ENCODE data around the gene TRPV6.
A peak's percentile ranks its signal among the peaks of the same experiment; 100 is the strongest.

The TRPV6 gene

GRCh38 chr7:142882338-142882678, 3.2 kb downstream of the TRPV6 start:
- DNase-seq: no peak

DNA sequence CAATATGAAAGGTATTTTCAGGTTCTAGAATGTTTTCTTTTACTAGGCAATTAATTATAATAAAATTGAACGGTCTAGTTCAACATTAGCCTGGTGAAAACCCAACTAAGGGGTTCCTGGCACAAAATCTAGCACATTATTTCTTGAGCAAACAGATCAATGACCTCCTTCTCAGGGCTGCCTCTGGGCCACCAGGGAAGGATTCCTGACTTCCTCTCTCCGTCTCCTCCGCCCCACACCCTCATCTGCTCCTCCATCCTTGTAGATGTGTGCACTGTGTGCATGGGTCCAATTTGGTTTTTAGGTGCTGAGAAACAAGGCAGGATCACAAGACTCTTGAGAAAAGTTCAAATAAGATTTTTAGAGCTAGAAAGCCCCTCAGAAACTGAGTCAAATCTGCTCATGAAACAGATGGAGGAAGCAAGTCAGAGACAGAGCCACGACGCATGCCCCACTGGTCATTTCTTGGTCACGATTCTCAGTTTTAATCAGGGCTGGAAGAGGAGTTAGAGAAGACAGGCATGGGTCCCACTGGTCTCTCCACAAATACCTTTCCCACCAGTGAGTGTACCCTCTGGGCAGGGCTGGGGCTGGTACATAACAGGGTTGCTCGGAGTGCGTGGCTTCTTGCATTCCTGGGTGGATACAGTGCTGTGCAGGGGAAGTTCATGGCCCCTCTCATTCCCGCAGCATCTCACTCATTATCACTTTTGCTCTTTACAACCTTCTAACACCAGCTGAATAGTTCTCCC, 3.8 kb downstream of the TRPV6 start:
- no peak for DNase-seq

GRCh38 chr7:142880876-142881505, 4.6 kb downstream of the TRPV6 start:
- peak; percentile 22 for DNase-seq

DNA sequence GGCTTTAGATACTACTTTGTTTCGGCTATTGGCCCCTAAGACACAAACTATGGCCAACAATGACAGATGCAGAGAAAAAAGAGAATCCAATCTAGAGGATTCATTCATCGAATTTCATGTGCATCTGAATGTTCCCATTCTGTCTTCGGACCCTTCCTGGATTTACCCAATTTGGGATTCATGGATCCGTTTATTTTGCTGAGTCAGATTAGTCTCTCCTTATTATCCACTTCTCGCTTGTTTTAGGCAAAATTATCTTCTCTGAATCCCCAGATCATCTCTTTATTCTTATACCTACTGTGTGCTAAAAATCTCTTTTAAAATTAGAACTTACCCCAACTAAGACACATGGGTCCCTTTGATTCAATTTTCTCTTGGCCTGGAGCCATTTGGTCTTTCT, 6.5 kb downstream of the TRPV6 start:
- no peak for DNase-seq

- no peak for DNase-seq
Measured at GRCh38 chr7:142878315-142878714, 7.2 kb downstream of the TRPV6 start.

- DNase-seq: no peak
Measured at GRCh38 chr7:142876991-142877910, 8.3 kb downstream of the TRPV6 start.

- no peak for DNase-seq
Measured at GRCh38 chr7:142876236-142876960, 9.1 kb downstream of the TRPV6 start.

DNA sequence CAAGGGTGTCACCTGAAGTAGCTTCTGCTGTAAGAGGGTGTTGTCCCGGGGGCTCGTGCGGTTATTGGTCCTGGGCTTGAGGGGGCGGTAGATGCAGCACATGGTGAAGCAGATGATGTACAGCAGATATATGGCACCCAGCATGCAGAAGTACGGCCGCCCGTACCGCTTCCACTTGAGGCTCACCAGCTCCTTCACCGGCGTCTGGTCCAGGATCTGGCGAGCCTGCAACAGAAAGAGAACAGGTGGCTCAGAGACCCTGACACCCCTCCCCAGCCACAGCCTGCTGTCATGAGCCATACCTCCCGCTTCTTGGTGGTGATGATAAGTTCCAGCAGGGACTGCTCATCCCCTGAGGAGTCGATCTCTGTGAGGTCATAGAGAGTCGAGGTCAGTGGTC, 10.1 kb downstream of the TRPV6 start:
- no peak for DNase-seq

GRCh38 chr7:142874837-142875236, 10.7 kb downstream of the TRPV6 start:
- DNase-seq: no peak

- no peak for DNase-seq
Measured at GRCh38 chr7:142874409-142874808, 11.1 kb downstream of the TRPV6 start.

DNA sequence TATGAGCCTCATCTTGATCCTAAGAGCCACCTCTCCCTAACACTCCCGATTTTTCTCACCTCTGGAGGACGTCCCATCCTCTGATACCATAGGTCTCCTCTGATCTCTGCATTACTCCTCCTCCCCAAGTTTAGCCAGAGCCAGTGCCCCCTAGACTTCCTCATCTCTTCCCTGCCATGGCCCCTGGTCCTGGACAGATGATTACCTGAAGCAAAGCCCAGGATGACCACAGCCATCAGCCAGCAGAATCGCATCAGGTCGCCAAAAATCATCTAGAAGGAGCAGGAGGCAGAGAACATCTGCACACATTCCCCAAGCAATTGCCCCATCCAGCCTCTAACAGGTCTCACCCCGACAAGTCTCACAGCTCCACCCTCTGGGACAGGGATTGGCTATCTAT, 11.7 kb downstream of the TRPV6 start:
- DNase-seq: no peak

DNA sequence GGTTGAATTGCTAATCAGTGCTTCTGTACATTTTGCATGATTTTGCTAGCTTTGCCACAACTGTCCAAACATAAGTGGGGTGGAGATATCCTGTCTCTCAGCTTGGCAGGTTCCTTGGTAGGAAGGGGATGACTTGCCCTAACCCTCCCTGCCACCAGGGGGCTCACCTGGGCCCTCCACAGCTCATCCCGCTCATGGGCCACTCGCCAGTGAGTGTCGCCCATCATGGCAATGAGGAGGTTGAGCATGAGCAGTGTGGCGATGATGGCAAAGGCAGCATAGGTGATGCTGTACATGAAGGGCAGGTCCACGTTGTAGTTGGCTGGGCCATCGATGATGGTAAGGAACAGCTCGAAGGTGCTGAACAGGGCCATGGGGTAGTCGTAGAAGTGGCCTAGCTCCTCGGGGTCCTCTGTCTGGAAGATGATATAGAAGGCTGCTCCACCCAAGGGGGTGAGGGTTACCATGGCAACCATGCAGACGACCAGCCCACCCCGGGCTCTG, 12.2 kb downstream of the TRPV6 start:
- peak; percentile 14 for DNase-seq

- no peak for DNase-seq
Measured at GRCh38 chr7:142872106-142872675, 13.4 kb downstream of the TRPV6 start.

- no peak for DNase-seq
Measured at GRCh38 chr7:142871260-142872105, 14.1 kb downstream of the TRPV6 start.

DNA sequence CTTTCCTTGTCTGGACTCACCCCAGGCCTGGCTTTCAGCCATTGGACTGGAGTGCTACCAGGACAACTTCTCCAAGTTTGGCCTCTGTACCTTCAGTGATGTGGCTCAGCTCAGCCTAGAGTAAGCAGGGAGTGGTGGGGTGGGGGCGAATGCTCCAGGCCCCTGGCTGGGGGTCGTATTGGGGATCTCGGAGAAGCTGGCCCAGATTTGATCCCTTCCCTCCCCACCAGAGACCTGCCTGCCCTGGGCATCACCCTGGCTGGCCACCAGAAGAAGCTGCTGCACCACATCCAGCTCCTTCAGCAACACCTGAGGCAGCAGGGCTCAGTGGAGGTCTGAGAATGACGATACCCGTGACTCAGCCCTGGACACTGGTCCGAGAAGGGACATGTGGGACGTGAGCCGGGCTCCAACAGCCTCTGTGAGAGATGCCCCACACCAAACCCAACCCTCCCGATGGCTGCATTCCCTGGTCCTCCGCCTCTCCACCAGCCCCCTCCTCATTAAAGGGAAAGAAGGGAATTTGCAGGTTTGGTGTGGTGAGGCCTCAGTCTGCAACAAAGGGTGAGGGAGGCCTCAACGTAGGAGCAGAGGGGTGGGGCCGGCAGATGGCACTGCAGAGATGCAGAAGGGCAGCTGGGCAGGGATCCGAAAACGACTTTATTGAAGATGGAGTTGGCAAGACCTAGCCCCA, 14.8 kb downstream of the TRPV6 start:
- no peak for DNase-seq

GRCh38 chr7:142870147-142870559, 15.4 kb downstream of the TRPV6 start:
- DNase-seq: no peak

DNA sequence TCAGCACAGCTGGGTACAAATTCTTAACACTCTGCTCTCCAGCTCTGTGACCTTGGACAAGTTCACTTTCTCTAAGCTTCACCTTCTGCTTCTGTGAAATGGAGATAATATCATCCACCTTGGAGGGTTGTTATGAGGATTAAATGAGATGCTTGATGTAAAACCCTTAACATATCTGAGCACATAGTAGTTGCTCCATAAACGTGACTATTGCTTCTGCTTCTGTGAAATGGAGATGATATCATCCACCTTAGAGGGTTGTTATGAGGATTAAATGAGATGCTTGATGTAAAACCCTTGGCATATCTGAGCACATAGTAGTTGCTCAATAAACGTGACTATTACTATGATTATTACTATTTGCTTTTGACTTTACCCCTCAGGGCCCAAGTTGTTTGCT, 16.1 kb downstream of the TRPV6 start:
- DNase-seq: no peak

- DNase-seq: no peak
Measured at GRCh38 chr7:142868986-142869415, 16.5 kb downstream of the TRPV6 start.

DNA sequence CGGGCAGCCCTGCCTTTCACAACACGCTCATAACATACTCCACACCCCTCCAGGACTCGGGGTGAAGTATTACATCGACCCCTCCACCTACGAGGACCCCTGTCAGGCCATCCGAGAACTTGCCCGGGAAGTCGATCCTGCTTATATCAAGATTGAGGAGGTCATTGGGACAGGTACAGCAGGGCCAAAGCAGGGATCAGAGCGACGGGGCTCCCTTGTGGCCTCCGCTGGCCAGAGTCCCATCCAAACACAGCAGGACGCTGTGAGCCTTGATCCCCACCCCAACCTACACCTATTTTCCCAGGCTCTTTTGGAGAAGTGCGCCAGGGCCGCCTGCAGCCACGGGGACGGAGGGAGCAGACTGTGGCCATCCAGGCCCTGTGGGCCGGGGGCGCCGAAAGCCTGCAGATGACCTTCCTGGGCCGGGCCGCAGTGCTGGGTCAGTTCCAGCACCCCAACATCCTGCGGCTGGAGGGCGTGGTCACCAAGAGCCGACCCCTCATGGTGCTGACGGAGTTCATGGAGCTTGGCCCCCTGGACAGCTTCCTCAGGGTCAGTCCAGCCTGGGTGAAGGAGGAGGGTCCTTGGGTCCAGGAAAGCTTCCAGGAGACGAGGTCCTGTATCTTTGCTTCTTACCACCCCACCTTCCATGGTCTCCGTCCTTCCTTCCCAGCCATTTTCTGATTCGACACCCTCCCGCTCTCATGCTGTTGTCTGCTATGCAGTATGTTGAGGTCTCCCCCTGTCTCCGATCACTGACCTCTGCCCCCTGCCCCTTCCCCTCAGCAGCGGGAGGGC, 17.2 kb downstream of the TRPV6 start:
- no peak for DNase-seq
